HFFc6 (cell line): ENCODE measurements around the gene TBC1D7. TPM values are rescaled to one million over a fixed set of nuclear protein-coding genes. Genes with fewer than 3 reads are reported as not detected.
A peak's percentile ranks its signal among the peaks of the same experiment; 100 is the strongest.

Source experiments
- DNase-seq: peaks from one replicate; pipeline ENCODE4 v3.0.0-alpha.2; 2018
- H3K27ac Mint-ChIP-seq: 2 replicates; pipeline ENCODE4 v1.8.0; 2020; ENCODE audit warnings: mild to moderate bottlenecking, mixed read lengths
- H3K27me3 Mint-ChIP-seq: 2 replicates; pipeline ENCODE4 v1.8.0; 2021; ENCODE audit warnings: mild to moderate bottlenecking, moderate library complexity, mixed read lengths; ENCODE audit not compliant: insufficient read depth
- H3K36me3 Mint-ChIP-seq: 2 replicates; pipeline ENCODE4 v1.8.0; 2021; ENCODE audit warnings: low read depth, mixed read lengths
- H3K4me1 Mint-ChIP-seq: 2 replicates; pipeline ENCODE4 v1.8.0; 2020; ENCODE audit warnings: low read depth, mixed read lengths
- H3K4me3 Mint-ChIP-seq: 2 replicates; pipeline ENCODE4 v1.8.0; 2020; ENCODE audit warnings: mild to moderate bottlenecking, moderate library complexity, mixed read lengths
- H3K9me3 Mint-ChIP-seq: 2 replicates; pipeline ENCODE4 v1.8.0; 2020; ENCODE audit warnings: mild to moderate bottlenecking, mixed read lengths
- CTCF ChIP-seq: fragments of 200-600 bp; sonication (generic); IDR thresholded peaks from 2 replicates; pipeline ENCODE4 v1.5.0; 2021; ENCODE audit warnings: antibody characterized with exemption, mild to moderate bottlenecking
- total RNA-seq, 6 experiments: library from RNA; stranded (reverse); fragmentation: NEBNext Ultra II Directional; extraction: Animal tissue kit (Norgen Biotek cat#: 25700); gene quantifications; 2 replicates in 1 of 6; 3 replicates in 5 of 6; pipeline ENCODE4 v1.2.3, GENCODE V29; 2021

The TBC1D7 gene
- total RNA-seq, 6 experiments from 2014 or later: 11.5 to 15.1 (median 14.6) TPM

DNA sequence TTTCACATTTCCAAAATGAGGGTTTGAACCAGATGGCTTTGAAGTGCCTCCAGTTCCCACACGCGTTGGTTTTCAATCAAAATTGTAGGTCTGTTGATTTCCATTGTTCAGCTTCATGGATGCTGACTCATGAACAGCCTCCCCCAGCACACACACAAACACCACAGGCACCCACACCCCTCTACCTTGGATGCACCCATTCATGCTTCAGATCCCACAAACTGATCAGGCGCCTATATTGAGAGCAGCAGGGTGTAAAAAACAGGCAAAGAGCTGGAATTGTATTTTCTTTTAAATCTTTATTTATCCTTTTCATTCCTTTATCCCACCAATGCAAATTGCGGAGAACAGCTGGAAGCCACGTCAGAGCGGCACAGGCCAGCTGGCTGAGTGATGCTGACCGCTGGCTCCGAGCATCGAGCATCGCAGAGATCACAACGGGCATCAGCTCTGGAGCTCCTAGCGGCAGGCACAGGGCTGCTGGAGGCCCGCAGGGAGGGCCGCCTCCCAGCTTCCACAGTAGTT lies 29.3 kb upstream of the TBC1D7 start:
- Mint-ChIP-seq H3K27me3 (peaks cover 3% of the 10 kb centered on the region), H3K9me3 (no peaks in the 10 kb centered on the region)

DNA sequence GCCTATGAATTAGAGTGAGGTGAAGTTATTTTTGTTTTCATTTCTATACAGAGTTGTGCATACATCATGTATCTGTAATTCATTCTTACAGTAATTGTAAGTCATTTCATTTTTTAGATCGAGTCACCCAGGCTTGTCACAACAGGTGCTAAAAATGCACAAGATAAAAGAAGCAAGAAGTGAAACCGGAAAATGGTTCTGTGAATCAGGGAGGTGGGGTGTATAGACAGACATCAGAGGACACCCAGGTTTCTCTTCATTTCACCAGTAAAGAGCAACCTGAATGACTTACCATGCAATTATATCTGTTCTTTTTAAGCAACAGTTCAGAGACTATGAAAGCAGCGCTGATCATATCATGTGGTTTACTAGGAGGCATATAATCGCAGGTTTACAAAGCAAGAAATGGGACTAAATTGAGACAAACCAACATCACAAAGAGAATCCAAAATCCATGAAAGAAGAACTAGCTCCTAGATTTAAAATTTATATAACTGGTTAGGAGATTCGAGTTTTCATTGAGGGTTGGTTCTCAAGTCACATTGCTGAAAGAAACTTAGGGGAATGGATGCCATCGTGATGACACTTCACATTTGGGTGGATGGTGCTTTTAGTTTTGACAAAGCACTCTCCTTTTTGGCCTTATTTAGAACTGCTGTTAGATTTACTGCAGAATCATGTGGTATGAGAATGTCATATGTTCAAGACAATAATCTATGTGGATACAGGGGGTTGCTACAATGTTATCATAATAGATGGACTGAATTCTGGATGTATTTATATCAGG lies 27.9 kb upstream of the TBC1D7 start:
- H3K27ac Mint-ChIP-seq: peak overlapping the region; percentile 94
- H3K4me1 Mint-ChIP-seq: peaks cover 62% of the 10 kb centered on the region
- peak overlapping the region; percentile 67 for H3K4me3 Mint-ChIP-seq
- H3K36me3 Mint-ChIP-seq: no peaks in the 10 kb centered on the region
- H3K9me3 Mint-ChIP-seq: no peaks in the 10 kb centered on the region
- H3K27me3 Mint-ChIP-seq: peaks cover 3% of the 10 kb centered on the region
- TF ChIP-seq CTCF: no peak
- DNase-seq: no peak

More for the DNA sequence above, 29.3 kb upstream of the TBC1D7 start:
- DNase-seq: no peak
- Mint-ChIP-seq H3K27ac (peak overlapping the region; percentile 47), H3K4me1 (peaks cover 72% of the 10 kb centered on the region), H3K4me3 (no peak overlapping the region), H3K36me3 (no peaks in the 10 kb centered on the region)
- TF ChIP-seq CTCF: no peak

- no peaks in the 10 kb centered on the region for H3K36me3 Mint-ChIP-seq
- H3K27ac Mint-ChIP-seq: peak overlapping the region; percentile 94
- peak; percentile 96 for DNase-seq
- peak overlapping the region; percentile 67 for H3K4me3 Mint-ChIP-seq
- peaks cover 53% of the 10 kb centered on the region for H3K4me1 Mint-ChIP-seq
- H3K9me3 Mint-ChIP-seq: no peaks in the 10 kb centered on the region
- H3K27me3 Mint-ChIP-seq: peaks cover 5% of the 10 kb centered on the region
- no peak for TF ChIP-seq CTCF
Observed at GRCh38 chr6:13355043-13355945, 27.0 kb upstream of the TBC1D7 start.

DNA sequence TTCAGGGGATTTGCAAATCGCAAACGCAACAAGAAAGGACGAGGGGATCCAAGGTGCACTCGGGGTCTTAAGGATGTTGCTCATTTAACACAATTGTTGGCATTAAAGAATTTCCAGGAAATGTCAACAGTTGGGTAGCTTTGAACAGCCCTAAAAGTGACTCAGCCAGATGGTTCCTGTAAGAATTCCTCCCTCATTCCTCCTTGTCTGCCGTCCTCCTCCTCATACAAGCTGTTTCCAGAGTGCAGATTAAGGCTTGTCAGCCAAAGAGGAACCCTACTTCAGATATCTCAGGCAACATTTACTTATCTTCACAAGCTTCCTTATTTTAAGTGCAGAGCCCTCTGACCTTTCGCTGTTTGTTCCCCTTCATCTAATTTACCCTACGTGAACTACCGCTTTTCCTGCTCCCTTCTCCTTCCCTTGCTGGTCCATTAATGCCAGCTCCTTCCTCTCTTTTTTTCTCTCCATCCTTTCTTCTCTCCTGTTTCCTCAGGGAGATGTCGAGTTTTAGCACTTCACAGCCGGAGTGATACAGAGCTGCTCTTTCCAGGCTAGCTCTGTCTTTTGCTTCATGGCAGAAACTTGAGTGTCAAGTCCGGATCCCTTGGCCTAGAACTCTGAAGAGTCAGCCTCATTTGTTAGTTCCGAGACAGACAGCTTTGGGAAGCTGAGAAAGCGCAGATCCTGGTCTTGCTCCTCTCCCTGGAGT lies 26.1 kb upstream of the TBC1D7 start:
- peak; percentile 58 for DNase-seq
- H3K9me3 Mint-ChIP-seq: no peaks in the 10 kb centered on the region

More for the DNA sequence above, 26.1 kb upstream of the TBC1D7 start:
- H3K36me3 Mint-ChIP-seq: no peaks in the 10 kb centered on the region
- no peak for TF ChIP-seq CTCF
- peak overlapping the region; percentile 63 for H3K4me3 Mint-ChIP-seq
- H3K27ac Mint-ChIP-seq: peak overlapping the region; percentile 94
- peaks cover 5% of the 10 kb centered on the region for H3K27me3 Mint-ChIP-seq
- peaks cover 49% of the 10 kb centered on the region for H3K4me1 Mint-ChIP-seq
